ENCODE data around the gene AP2M1. TPM values are rescaled to one million over a fixed set of nuclear protein-coding genes. Genes with fewer than 3 reads are reported as not detected.

Gene AP2M1
- total RNA-seq, 6 donors from 2014 or later, result 132 to 280 (median 198) TPM

DNA sequence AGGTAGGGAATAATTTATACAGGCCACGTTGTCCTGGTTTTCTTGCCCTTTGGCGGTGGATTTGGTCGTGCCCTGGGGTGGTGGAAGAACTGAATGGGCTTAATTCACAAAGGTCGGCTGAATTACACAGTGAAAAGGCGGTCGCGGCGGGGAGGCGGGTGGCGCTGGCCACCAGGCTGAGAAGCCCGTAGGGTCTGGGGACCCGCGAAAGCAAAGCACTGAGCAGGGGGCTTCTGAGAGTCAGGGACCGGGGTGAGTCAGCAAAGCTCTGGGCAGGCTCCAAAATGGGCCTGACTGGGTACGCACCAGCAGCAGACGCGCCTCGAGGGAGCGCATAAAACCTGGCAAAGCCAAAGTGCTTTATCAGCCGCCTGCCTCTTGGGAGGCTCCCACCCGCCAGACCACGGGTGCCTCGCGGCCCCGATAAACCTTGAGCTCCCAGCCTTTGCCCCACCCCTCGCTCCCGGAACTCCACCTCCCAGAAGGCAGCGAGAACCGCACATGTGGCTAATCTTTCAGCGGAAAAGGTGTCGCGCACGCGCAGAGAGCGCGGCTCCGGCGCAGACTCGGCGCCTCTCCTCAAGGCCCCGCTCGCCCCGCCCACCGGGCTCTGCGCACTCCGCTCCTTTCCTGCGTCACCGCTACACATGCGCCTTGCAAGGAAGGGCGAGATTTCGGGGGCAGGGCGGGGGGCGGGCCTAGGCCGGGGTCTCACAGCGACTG lies 11.0 kb downstream of the AP2M1 start:
- no peaks in the 10 kb centered on the region for H3K27me3 ChIP-seq
- WGBS, 2 donors, result 5 to 11% methylated on average over 24 to 38 of the region's 55 CpGs
- peak overlapping the region; percentile 68 to 95 (median 78) for H3K4me3 ChIP-seq
- no peaks in the 10 kb centered on the region for H3K9me3 ChIP-seq
- peaks cover 16 to 28% (median 20%) of the 10 kb centered on the region in 4 donors for H3K4me1 ChIP-seq
- TF ChIP-seq EP300 (IDR thresholded peaks at IDR 0.05) (peak in 1 of 4 donors; percentile 38), POLR2A (IDR thresholded peaks at IDR 0.05) (no peak), POLR2AphosphoS5 (IDR thresholded peaks at IDR 0.05) (peak in 1 of 2 donors; percentile 84)
- TF ChIP-seq, protein P1, sequence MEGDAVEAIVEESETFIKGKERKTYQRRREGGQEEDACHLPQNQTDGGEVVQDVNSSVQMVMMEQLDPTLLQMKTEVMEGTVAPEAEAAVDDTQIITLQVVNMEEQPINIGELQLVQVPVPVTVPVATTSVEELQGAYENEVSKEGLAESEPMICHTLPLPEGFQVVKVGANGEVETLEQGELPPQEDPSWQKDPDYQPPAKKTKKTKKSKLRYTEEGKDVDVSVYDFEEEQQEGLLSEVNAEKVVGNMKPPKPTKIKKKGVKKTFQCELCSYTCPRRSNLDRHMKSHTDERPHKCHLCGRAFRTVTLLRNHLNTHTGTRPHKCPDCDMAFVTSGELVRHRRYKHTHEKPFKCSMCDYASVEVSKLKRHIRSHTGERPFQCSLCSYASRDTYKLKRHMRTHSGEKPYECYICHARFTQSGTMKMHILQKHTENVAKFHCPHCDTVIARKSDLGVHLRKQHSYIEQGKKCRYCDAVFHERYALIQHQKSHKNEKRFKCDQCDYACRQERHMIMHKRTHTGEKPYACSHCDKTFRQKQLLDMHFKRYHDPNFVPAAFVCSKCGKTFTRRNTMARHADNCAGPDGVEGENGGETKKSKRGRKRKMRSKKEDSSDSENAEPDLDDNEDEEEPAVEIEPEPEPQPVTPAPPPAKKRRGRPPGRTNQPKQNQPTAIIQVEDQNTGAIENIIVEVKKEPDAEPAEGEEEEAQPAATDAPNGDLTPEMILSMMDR (IDR thresholded peaks at IDR 0.05), result peak in 1 of 6 experiments; percentile 33
- peaks cover 43 to 71% (median 63%) of the 10 kb centered on the region in 4 donors for H3K36me3 ChIP-seq
- DNase-seq (peak; percentile 99 to 100), ATAC-seq (ENCODE audit: low FRiP score in 2 of 2) (peak; percentile 98)
- H3K27ac ChIP-seq, result peak overlapping the region; percentile 83 to 91 (median 86)

DNA sequence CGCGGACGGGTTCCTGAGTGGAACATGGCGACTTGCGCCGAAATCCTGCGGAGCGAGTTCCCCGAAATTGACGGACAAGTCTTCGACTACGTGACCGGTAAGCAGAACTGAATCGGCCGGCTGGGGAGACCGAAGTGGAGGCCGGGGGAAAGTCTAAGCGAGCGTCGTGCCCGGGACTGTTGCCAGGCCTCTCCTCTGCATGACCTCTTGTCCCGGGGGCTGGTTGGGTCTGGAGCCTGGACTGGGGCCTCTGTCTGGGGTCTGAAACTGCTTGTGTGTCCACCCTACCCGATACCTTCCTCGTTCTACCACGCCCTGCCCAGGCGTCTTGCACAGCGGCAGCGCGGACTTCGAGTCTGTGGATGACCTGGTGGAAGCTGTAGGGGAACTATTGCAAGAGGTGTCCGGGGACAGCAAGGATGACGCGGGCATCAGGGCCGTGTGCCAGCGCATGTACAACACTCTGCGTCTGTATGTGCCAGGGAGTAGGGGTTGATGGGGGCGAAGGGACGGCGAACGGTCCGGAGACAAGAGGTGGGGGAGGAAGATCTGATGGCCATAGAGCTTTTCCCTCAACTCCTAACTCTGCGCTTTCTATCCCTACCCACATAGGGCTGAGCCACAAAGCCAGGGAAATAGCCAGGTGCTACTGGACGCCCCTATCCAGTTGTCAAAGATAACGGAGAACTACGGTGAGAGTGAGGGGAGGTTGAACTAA lies 11.7 kb downstream of the AP2M1 start, which contains the start of gene ABCF3:
ABCF3 (plus strand) TSS at position 16 of the 718 bp plus-strand sequence; CDS start at position 25, 9 bp downstream.
- peak; percentile 35 to 86 for DNase-seq
- 0 to 1% methylated on average over 16 to 45 of the region's 45 CpGs for WGBS, 2 donors
- peak within 1 kb of the TSS; percentile 68 to 95 (median 78) for H3K4me3 ChIP-seq
- H3K27me3 ChIP-seq, result no peaks in the 10 kb centered on the region
- no peaks in the 10 kb centered on the region for H3K9me3 ChIP-seq
- H3K36me3 ChIP-seq, result peaks cover 41 to 71% (median 63%) of the 10 kb centered on the region in 4 donors
- TF ChIP-seq, protein P1 (IDR thresholded peaks at IDR 0.05), result no peak
- TF ChIP-seq POLR2AphosphoS5 (IDR thresholded peaks at IDR 0.05), result peak; percentile 73 to 81
- peak in 3 of 4 donors; percentile 61 to 76 (median 62) for TF ChIP-seq POLR2A (IDR thresholded peaks at IDR 0.05)
- TF ChIP-seq EP300 (IDR thresholded peaks at IDR 0.05), result no peak
- ATAC-seq (ENCODE audit: low FRiP score in 2 of 2), result peak; percentile 42 to 47
- H3K27ac ChIP-seq, result peak within 1 kb of the TSS; percentile 83 to 91 (median 86)
- peaks cover 16 to 28% (median 20%) of the 10 kb centered on the region in 4 donors for H3K4me1 ChIP-seq

- peak overlapping the region; percentile 83 to 91 (median 86) for H3K27ac ChIP-seq
- WGBS, 2 donors, result 14 to 17% methylated on average over 2 to 3 of the region's 3 CpGs
Measured at GRCh38 chr3:184186902-184187207, 12.2 kb downstream of the AP2M1 start.

DNA sequence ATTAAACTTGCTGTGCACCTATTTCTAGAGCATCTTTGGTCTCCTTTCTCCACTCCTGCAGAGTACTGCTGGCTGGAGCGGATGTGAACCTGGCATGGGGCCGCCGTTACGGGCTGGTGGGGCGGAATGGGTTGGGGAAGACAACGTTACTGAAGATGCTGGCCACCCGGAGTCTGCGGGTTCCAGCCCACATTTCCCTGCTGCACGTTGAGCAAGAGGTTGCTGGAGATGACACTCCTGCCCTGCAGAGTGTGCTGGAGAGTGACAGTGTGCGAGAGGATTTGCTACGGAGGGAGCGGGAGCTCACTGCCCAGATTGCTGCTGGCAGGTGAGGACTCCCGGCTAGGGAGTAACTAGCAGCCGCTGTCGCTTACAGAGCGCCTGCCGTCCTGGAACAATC lies 13.4 kb downstream of the AP2M1 start:
- Histone ChIP-seq H3K27me3 (no peaks in the 10 kb centered on the region), H3K9me3 (no peaks in the 10 kb centered on the region), H3K4me1 (peaks cover 16 to 28% (median 20%) of the 10 kb centered on the region in 4 donors), H3K4me3 (no peak overlapping the region), H3K27ac (no peak overlapping the region), H3K36me3 (peaks cover 39 to 71% (median 63%) of the 10 kb centered on the region in 4 donors)
- WGBS, 2 donors, result 90 to 95% methylated on average over 17 of the region's 17 CpGs
- DNase-seq (no peak), ATAC-seq (ENCODE audit: low FRiP score in 2 of 2) (no peak)
- TF ChIP-seq EP300 (IDR thresholded peaks at IDR 0.05) (no peak), POLR2A (IDR thresholded peaks at IDR 0.05) (no peak), POLR2AphosphoS5 (IDR thresholded peaks at IDR 0.05) (no peak)
- TF ChIP-seq, protein P1 (IDR thresholded peaks at IDR 0.05), result no peak

More at GRCh38 chr3:184186902-184187207, 12.2 kb downstream of the AP2M1 start:
- Histone ChIP-seq H3K36me3 (peaks cover 41 to 71% (median 63%) of the 10 kb centered on the region in 4 donors), H3K9me3 (no peaks in the 10 kb centered on the region), H3K4me1 (peaks cover 16 to 28% (median 20%) of the 10 kb centered on the region in 4 donors), H3K27me3 (no peaks in the 10 kb centered on the region), H3K4me3 (peak overlapping the region; percentile 68 to 95 (median 78))
- ATAC-seq (ENCODE audit: low FRiP score in 2 of 2) (no peak), DNase-seq (no peak)
- TF ChIP-seq POLR2A (IDR thresholded peaks at IDR 0.05) (no peak), POLR2AphosphoS5 (IDR thresholded peaks at IDR 0.05) (no peak), EP300 (IDR thresholded peaks at IDR 0.05) (no peak)
- TF ChIP-seq, protein P1 (IDR thresholded peaks at IDR 0.05), result no peak

Data from upper lobe of left lung (tissue), 6 donors.